Activated gamma-delta T cell (primary cell): ENCODE results near the gene CCSER2.
"Not testable (repeated sequence)": the region's sequence is repeated elsewhere in the genome, so short reads cannot be mapped to it uniquely, and the experiment has no call there.

ENCODE experiments used
- DNase-seq: peaks from one replicate; lab custom pipeline; 2025; lab: John Stamatoyannopoulos, UW

CCSER2 gene

GRCh38 chr10:84523526-84523925 is 195.1 kb downstream of the CCSER2 start:
- no peak for DNase-seq

GRCh38 chr10:84524435-84524834 is 196.0 kb downstream of the CCSER2 start:
- DNase-seq: no peak

- no peak for DNase-seq
Observed at GRCh38 chr10:84525120-84525806, 196.9 kb downstream of the CCSER2 start.

GRCh38 chr10:84525807-84526182 is 197.4 kb downstream of the CCSER2 start:
- DNase-seq: not testable (repeated sequence)

- not testable (repeated sequence) for DNase-seq
Observed at GRCh38 chr10:84527386-84527785, 199.0 kb downstream of the CCSER2 start.

GRCh38 chr10:84528526-84528925 is 200.1 kb downstream of the CCSER2 start:
- not testable (repeated sequence) for DNase-seq

- no peak for DNase-seq
Observed at GRCh38 chr10:84530724-84531325, 202.4 kb downstream of the CCSER2 start.

GRCh38 chr10:84531396-84531795 is 203.0 kb downstream of the CCSER2 start:
- DNase-seq: no peak

GRCh38 chr10:84534168-84534567 is 205.8 kb downstream of the CCSER2 start:
- DNase-seq: no peak

GRCh38 chr10:84537447-84537931 is 209.1 kb downstream of the CCSER2 start:
- DNase-seq: no peak

GRCh38 chr10:84538036-84538435 is 209.6 kb downstream of the CCSER2 start:
- no peak for DNase-seq

GRCh38 chr10:84539216-84539615 is 210.8 kb downstream of the CCSER2 start:
- no peak for DNase-seq

GRCh38 chr10:84540022-84540616 is 211.7 kb downstream of the CCSER2 start:
- no peak for DNase-seq

GRCh38 chr10:84540617-84541288 is 212.4 kb downstream of the CCSER2 start:
- DNase-seq: peak; percentile 39

- no peak for DNase-seq
Observed at GRCh38 chr10:84541289-84541637, 212.9 kb downstream of the CCSER2 start.

GRCh38 chr10:84542522-84543490 is 214.4 kb downstream of the CCSER2 start:
- no peak for DNase-seq

- DNase-seq: no peak
Observed at GRCh38 chr10:84543948-84544347, 215.6 kb downstream of the CCSER2 start.

- no peak for DNase-seq
Observed at GRCh38 chr10:84545651-84546050, 217.3 kb downstream of the CCSER2 start.

GRCh38 chr10:84546609-84547008 is 218.2 kb downstream of the CCSER2 start:
- no peak for DNase-seq

GRCh38 chr10:84547616-84548015 is 219.2 kb downstream of the CCSER2 start:
- no peak for DNase-seq

GRCh38 chr10:84548869-84549268 is 220.5 kb downstream of the CCSER2 start:
- DNase-seq: no peak
